NCI-H1436 (cell line): ENCODE results near the gene RRBP1.
A peak's percentile ranks its signal among the peaks of the same experiment; 100 is the strongest.

Experiments
- DNase-seq: peaks from one replicate; lab custom pipeline; 2025; lab: John Stamatoyannopoulos, UW

The RRBP1 gene

DNA sequence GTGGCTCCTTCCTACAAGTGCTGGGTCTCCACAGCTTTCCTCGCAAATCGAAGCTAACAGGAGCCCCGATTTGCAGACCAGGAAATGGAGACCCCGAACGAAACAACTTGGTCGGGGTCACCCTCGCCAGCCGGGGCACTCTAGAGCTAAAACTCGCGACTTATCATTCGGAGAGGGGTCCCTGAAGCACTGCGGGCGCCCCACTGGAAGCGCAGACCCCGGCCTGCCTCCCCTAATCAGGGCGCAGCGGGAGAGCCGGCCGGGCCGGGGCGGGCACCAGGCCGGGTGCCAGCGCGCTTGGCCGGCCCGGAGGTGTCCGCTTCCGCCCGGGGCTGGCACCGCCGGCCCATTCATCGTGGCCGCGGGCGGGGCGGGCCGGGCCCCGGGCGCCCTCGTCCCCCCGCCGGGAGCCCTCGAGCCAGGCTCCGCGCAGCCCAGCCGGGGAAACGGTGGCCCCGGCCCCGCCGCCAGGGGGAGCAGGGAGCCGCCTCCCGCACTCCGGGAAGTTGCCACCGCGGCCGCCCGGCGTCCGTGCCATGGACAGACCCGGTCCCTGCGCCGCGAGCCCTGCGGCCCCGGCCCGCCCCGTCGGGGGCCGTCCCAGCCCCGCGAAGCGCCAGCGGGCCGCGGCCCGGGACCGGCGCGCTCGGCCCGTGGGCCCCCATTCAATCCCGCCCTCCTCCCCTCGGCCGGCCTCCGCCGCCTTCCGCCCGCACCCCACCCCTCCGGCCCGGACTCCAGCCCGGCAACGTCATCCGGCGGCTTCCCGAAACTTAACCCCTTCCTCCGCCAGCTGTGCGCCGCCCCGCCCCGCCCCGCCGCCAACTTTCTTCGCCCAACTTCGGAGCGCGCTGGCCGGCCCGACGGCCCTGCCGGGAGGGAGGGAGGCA, 961 bp downstream of the RRBP1 start:
- peak; percentile 42 for DNase-seq

DNA sequence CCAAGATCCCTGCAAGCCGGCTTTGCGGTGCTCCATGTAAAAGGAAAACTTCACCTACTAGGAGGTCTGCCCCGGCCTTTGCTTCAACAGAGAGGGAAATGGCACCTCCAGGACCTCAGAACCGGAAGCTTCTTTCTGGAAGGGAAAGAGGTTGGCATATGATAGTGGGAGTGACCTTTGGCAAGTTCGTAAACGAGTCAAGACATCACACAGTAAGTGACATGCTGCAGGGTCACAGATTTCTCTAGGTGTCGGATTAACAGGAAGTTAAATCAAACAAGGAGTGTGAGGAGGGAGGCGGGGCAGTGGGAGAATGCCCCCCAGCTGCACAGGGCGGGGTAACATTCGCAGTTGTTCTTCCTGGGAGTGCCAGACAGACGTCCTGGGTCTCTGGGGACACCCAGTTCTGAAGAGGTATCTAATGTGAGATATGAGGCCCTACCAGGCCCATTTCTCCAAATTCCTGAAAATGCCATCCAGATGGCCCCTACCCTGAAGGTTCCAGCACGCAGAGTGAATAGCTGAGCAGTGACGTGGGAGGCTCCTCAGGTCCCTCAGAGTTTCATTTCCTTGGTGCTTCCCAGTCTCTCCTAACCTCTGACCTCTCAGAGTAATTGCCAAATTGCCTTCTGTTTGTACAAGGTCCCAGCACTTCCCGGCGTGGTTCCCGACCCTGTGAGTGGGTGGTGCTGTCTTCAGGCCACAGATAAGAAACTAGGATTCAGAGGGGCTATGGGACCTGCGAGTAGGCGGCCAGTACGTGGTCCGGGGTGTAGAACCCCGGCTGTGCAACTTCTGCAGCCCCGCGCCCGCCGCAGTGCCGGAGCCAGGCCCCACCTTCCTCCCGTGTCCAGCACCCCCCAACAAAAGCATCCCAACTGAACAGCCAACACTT, 1.9 kb downstream of the RRBP1 start:
- DNase-seq, result no peak

DNA sequence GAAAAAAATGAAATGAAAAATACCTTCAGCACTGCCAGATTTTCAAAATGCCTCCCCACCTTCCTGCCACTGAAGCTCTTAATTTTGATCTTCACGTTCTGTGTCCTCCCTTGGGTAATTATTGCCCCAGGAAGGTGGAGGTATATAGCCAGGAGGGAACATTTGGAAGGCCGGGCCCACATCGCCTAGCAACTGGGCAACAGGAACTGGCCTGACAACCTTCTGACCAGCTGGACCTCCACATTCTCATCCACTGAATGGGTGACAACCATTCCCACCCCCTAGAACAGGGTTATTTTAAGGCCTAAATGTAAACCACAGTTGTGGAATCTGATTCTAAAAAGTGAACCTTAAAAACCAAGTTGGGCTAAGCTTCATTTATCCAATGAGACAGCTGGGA, 3.2 kb downstream of the RRBP1 start:
- no peak for DNase-seq

DNA sequence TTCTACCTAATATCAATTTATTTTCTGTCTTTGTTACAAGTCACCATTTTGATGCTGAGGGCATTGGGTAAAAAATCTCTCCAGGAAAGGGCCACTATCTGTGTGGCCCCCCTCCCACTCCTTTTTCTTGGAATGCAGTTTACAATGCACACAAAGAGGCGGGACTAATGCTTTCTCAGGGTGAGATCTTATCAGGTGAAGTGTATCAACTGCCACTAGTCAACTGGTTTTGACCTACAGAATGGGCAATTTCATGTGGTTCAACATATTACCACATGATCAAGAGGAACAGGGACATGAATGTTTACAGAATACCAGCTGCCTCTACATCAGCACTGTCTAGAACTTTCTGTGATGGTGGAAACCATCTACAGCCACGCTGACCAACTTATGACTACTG, 3.7 kb downstream of the RRBP1 start:
- no peak for DNase-seq

DNA sequence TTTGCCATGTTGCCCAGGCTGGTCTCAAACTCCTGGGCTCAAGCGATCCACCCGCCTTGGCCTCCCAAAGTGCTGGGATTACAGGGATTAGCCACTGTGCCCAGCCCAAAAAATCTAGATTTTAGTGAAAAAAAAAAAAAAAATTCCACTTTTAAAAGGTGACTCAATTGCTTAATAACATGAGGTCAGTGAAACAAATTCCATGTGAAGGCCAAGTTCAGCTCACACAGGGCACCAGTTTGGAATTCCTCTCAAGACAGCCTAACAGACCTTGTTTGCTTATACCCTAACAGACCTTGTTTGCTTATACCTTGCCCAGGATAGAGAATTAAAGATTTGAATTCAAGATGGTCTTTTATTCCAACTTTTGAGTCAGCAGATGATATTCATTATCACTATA, 5.1 kb downstream of the RRBP1 start:
- no peak for DNase-seq

DNA sequence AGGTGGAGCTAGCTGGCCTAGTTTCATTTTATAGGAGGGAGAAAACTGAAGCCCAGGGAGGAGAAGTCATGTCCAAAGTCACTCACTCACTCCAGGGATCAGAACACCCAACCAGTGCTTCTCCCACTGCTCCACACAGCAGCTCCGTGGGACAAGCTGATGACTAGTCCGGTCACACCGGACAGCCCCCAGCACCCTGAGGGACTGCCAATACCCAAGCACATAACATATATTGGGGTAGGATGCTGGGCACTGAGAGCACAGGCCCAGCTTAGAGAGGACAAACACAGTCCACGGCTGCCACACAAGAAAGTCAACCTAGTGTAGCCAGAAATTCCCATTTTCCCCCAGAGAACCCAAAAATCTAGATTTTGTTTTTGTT, 5.7 kb downstream of the RRBP1 start:
- no peak for DNase-seq

DNA sequence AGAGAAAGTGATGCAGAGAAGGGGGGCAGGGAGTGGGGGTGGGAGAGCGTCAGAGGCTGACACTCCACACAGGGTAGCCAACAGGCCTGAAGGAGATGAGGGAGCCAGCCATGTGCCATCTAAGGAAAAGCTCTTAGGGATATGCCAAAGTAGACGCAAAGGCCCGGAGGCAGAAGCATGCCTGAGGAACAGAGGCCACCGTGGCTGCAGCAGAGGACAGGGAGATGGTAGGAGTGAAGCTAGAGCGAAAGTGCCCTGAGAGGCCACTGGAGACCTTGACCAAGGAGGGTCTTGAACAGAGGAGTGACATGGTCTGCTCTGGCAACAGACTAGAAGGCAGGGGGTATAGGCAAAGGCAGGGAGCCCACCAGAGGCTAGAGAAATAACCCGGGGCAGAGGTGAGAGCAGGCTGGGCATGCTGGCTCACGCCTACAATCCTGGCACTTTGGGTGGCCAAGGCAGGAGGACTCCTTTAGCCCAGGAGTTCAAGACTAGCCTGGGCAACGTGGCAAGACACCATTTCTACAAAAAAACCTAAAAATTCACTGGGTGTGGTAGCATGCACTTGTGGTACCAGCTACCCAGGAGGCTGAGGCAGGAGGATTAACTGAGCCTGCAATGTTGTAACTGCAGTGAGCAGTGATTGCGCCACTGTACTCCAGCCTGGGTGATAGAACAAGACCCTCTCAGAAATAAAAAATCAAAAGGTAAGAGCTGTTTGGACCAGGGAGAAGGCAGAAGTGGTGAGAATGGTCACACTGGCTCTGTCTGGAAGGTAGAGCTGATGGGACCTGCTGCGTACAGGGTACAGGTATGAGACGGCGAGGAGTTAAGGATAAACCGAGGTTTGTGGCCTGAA, 6.3 kb downstream of the RRBP1 start:
- DNase-seq, result no peak

DNA sequence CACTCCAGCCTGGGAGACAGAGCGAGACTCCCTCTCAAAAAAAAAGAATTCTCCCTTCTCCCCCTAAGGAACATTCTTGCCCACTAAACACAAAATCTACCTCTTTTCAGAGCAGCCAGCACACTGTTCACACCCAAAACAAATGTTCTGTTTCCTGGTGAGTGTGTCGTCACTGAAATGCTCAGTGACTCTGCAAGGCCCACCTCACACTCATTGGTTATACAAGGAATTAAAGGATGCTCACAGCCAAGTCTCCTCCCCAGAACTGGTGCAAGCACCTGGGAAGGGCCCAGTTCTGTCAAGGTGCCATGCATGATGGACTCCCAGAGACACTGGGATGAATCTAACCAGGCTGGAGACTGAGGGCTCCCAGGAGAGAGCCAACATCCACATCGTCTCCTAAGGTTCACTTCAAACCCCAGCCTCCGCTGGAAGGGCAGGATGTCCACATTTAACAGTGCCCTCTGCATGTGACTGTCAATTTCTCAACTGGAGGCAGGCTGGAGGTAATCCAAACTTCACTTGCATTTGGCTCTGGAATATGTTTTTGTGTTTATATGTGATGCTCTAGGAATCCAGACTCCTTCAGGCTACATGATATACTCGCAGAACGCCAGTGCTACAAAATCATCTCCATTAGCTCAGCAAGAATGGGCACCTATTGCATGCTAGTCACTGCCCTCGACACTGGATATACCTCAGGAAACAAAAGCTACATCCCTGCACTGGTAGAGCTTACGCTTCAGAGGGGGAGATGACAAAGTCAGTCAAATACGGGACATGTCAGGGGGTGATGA, 7.1 kb downstream of the RRBP1 start:
- DNase-seq, result no peak

DNA sequence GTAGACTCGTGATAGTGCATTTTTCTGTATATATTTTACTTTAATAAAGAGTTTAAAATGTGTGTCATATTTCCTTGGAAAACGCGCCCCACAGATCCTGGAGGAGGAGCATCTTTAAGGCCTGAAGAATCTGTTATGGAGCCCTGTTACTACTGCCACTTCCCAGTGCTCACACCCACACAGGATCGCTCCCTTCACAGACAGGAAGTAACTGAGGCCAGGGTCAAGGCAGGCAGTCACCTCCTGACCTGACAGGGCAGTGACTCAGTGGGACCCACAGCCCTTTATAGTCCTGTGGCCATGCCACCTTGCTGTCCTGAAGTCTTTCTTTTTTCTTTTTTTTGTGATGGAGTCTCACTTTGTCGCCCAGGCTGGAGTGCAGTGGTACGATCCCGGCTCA, 9.0 kb downstream of the RRBP1 start:
- DNase-seq, result no peak

DNA sequence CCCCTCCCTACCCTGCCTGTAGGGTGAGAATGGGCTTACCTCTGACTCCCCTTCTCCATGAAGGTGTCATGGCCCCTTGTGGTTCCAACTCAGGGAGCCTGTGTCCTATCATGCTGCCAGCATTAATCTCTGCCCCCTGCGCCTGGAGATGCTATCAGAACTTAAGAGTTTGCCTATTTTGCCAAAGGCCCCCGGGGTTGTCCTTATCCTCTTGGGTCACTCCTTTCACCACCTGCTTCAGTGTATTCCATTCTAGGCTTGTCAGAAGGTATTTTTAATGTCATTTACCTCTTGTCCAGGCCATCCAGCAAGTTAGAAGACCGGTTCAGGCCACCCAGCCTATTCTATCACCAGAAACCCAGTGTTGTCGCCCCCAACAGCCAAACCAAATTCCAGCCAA, 10.5 kb downstream of the RRBP1 start:
- DNase-seq, result no peak

DNA sequence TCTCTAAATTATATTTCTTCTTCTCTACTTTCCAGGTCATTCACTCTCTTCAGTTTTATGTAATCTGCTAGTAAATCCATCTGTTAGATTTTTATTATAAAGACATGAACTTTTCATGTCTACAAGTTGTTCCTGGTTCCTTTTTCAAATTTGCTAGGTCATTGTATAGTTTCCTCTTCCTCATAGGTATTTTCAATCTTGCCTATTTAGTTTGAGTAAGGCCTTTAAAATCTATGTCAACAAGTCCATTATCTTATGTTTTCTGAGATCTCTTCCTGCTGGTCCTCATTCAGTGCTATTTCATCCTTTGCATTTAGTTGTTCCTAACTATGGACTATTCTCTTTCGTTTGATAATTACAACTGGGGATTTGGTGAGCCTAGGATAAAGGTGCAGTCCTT, 11.0 kb downstream of the RRBP1 start:
- DNase-seq, result no peak

DNA sequence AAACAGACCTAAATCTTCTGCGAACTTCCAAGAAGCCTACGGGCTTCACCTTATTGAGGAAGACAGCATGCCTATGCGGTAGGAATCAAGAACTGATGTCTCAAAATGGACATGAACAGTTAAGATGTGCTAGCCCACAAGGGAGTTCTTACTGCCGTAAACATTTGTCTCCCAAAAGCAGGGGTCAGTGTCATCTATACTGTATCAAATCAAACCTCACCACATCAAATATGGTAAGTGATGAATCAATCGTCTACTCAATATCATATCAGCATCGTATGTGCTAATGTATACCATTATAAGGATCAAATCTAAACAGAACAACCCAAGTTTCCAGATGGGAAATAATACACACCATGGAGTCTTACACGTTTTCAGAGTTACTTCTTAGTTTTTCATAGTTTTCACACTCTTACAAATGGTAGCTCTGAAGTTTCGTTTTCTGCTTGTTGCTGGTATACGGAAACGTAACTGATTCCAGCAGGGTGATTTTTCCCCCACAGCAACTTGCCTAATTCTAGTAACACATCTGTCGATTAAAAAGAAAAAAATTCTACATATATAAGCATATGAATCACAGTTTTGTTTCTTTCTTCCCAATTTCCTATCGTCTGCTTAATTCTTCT, 12.6 kb downstream of the RRBP1 start:
- DNase-seq, result no peak

DNA sequence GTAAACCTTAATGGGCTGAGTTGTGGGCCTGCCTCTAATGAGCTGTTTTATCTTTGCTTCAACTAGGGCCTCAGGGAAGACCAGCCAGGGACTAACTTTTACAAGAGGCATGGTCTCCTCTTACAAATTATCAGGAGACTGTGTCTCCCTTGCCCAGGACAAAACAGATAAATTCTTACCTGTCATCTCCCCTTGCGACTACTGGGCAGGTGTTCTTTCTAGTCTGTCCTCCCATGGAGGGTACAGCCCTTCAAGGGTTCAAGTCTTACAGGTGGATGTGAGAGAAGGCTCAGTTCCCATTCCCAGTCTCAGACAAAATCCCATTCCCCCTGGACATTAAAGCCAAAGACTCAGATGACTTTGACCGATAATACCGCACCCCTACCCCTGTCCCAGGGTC, 13.6 kb downstream of the RRBP1 start:
- no peak for DNase-seq

DNA sequence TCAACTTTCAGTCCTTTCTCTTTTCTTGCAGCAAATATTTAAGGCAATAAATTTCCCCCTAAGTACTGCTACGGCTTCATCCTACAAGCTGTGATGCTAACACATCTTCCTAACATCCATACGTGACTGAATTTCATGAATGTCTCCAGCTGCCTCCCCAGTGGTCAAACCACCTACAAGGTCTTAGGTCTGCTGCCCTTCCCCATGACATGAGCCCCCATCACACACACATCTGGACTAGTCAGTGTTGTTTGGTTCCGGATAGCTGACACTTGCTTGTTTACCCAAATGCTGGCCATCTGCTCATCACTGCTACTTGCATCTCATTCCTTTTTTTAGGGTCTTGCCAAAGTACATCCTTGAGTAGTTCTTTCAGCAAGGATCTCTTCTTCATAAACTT, 14.6 kb downstream of the RRBP1 start:
- DNase-seq, result no peak

DNA sequence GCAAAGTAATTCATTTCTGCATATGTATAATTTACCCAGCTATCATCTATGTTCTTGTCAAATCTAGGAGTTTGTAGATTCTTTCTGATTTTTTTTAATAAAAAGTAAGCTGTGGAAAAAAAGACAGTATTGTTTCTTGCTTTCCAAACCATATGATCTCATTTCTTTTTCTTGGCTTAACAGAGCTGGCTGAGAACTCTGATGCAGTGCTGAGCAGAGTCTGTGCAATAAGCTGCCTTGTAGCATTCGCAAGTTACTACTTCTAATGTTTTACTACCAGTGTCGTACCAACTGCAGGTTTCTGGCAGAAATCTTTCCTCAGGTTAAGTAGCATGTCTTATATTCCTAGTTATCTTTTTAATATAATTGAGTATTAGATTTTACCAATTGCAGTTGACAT, 15.6 kb downstream of the RRBP1 start:
- DNase-seq, result no peak

DNA sequence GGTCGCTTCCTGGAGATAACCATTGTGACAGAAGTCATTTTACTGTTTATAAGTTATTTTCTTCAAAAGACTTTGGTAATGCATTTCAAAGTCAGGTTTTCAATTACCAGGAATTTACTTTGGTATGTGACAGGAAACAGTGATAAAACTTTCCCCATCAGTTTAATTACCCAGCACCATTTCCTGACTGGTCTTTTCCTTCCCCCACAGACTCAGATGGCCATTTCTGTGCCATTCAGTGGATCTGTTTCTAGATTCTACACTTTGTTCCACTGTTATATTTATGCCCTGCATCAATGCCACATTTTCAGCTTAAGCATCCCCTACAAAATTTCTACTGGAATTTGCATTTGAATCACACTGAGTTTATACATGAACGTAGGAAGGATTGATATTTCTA, 16.3 kb downstream of the RRBP1 start:
- no peak for DNase-seq

DNA sequence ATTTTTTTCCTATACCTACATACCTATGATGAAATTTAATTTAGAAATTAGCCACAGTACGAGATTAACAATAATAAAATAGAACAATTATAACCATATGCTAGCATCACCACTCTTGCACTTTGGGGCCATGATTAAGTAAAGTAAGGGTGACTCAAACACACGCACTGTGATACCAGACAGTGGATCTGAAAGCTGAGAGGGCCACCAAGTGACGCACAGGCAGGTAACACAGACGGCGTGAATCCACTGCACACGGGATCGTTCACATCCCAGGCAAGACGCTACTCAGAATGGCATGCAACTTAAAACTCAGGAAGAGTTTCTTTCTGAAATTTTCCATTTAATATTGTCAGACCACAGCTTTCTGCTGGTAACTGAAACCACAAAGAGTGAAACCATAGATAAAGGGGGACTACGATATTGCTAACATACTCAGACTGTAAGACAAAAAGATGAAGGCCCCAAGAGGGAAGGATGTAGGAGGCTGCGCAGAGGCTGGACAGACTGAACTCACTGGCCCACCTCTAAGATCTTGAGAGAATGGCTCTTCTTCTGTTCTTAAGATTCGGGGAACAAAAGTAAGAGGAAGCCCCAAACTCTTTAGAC, 17.9 kb downstream of the RRBP1 start:
- no peak for DNase-seq

DNA sequence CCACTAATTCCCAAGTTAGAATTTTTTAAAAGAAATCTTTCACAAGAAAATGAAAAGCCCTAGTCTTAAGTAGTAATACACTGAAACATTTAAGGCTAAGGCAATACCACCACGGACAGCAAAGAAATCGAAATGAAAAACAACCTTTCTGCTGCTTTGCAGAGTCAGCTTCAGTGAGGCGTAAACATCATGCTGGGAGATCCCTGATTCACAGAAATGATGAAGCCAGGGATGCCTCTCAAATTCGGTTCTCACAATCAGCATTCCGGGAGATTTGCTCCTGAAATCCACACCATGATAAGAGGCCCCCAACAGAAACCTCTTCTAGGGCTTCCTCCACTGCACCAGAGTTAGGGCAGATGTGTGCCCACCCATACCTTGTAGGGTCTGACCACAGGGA, 18.6 kb downstream of the RRBP1 start:
- DNase-seq, result no peak

DNA sequence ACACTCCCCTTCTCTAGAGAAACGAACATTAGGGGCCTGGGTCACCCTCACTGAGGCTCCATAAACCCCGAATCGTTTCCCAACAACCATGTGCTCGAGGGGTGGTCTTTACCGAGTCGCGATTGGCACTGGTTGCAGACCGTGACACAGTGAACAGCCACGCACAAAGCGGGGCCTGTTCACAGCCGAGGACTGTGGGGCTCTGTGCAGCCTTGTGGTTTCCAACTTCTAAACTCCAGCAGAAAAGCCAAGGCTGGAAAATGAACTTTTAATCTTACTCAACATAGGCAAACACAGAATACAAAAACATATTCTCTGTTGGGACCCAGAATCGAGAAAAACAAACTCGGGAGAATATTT, 19.0 kb downstream of the RRBP1 start:
- DNase-seq, result no peak

DNA sequence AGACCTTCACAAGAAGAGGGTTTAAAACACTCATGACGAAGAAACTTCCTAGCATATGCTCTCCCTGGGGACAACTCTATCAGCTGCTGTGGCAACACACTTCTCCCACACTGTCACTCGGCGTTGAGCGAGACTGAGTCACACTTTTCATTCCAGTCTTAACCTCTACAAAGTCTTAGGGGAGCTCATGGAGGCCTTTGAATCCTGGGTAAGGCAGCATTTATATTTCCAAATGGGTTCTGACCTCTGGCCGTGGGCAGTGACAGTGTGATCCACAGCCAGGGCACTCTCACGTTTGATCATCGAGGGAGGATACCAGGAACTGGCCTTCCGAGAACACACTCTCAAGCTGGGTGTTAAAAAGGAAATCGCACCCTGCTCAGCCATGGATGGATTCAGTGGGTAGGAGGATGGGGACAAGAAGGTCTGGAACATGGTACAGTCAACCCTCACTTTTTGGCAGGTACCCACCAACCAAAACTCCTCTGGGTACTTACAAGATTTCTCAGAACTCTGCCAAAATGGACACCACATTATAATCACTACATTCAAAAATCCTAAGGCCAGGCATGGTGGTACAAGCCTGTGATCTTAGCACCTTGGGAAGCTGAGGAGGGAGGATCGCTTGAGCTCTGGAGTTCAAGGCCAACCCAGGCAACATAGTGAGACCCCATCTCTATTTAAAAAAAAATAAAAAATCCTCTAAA, 19.6 kb downstream of the RRBP1 start:
- DNase-seq, result no peak
